ENCODE data around the gene ITIH1.

DNA sequence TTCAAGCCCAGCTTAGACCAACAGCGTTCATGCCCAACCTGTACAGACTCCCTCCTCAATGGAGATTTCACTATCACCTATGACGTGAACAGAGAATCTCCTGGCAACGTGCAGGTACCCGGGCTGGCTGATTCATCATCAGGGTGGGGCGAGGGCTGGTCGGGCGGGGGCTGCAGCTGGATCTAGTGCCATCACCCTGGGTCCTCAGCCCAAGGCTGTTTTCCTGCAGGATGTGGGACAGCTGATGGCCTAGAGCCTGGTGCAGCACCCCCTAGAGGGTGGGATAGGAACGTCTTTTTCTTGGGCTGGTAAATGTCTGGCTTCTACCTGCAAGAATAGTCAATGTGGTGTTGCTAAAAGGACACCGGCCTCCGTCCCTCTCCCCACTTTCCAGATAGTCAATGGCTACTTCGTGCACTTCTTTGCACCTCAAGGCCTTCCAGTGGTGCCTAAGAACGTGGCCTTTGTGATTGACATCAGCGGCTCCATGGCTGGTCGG lies 21.6 kb downstream of the ITIH1 start:
- TF ChIP-seq ZNF274 (IDR thresholded peaks at IDR 0.05; ENCODE audit: low read depth, low read length): no peak
- TF ChIP-seq SUZ12 (IDR thresholded peaks at IDR 0.05; ENCODE audit: extremely low read depth, insufficient read depth, insufficient read length): no peak
- no peak for TF ChIP-seq YY1 (IDR thresholded peaks at IDR 0.05; ENCODE audit: insufficient read depth, insufficient read length)
